Left colon (tissue), 2 donors: ENCODE results near the gene KRT39. TPM values are rescaled to one million over a fixed set of nuclear protein-coding genes. Genes with fewer than 3 reads are reported as not detected.
A peak's percentile ranks its signal among the peaks of the same experiment; 100 is the strongest.
"Not testable (repeated sequence)": the region's sequence is repeated elsewhere in the genome, so short reads cannot be mapped to it uniquely, and the experiment has no call there.

ENCODE experiments used
- ATAC-seq: fragments of 200-7000 bp; cut with Tn5 transposase; one replicate; pipeline ENCODE4 v1.9.1; 2020; ENCODE audit warnings: mild to moderate bottlenecking, moderate library complexity
- DNase-seq, 2 donors: peaks; one replicate each; pipeline ENCODE4 v3.0.0-alpha.2; 2020
- intact Hi-C, 2 donors: fragments of 100-400 bp; cut with DNase I in 1 of 2; cut with micrococcal nuclease in 1 of 2; formaldehyde crosslinking; loops; one replicate each; pipeline versions ENCODE4 v1.11.2 to v1.14.0; 2022; cut with DNase I, micrococcal nuclease
- total RNA-seq, 2 donors: library from RNA; stranded (reverse); fragmentation: NEBNext Ultra II Directional; extraction: Animal tissue kit (Norgen Biotek cat#: 25700); gene quantifications; one replicate each; pipeline ENCODE4 v1.2.1, GENCODE V29; 2021
- donor health status: DM: no; HTN: no; CAD: no.
- donor health status: DM: yes; HTN: yes; CAD: no.

Gene KRT39
- total RNA-seq, 2 donors from 2014 or later: not detected

DNA sequence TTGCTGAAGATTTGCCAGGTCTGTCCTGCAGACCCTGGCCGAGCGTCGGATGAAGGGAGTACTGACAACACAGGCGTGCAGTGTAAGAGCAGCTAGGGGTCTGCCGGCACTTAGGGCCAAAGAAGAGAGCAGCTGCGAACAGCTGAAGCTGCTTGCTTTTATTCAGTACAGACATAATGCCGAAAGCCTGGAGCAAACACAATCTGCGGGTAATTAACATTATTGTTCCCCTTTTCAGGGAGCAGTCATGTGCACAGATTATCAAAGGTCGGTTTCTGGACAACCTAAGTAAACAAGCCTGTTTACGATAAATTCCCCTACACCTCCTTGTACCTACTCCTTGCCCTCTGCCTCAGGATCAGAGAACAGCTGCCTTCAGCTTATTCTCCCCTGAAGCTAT lies 17.3 kb downstream of the KRT39 start:
- peak; percentile 56 for ATAC-seq
- DNase-seq: no peak
- intact Hi-C loops: no loop called here

DNA sequence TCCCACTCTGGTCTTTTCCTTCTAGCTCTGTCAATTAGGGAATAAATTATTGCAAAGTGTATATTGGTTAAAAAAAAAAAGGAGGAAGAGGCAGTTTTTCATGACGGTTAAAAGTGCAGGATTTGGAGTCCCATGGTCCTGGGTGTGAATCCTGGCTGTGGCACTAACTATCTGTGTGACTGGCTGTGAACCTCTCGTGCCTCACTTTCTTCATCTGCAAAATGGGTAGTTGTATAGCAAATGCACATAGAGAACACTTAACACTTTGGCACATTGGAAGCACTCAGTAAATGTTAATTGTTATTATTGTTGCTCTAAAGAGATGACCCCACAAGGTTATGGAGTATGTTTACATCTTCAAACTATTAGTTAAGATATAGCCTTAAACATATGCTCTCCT lies 18.8 kb downstream of the KRT39 start:
- DNase-seq (no peak), ATAC-seq (no peak)
- intact Hi-C loops: no loop called here

DNA sequence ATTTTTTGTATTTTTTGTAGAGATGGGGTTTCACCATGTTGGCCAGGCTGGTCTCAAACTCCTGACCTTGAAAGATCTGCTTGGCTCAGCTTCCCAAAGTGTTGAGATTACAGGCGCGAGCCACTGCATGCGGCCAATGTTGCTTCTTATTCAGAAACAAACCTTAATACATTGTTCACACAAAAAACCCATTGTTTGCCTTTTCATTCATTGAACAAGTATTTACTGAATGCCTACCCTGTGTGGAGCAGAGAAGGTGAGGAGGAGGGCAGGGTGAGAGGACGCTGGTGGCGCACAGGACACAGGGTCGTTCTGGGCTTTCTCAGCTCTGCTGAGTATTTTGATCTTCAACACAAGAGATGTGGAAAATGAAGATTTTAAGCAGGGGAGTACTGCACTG lies 21.3 kb downstream of the KRT39 start:
- no peak for ATAC-seq
- intact Hi-C loops: no loop called here

GRCh38 chr17:40944531-40944930 lies 22.2 kb downstream of the KRT39 start:
- DNase-seq (no peak), ATAC-seq (no peak)
- intact Hi-C loops: no loop called here

More for the DNA sequence above, 21.3 kb downstream of the KRT39 start:
- no peak for DNase-seq

GRCh38 chr17:40942553-40942952 lies 24.2 kb downstream of the KRT39 start:
- DNase-seq (no peak), ATAC-seq (no peak)
- intact Hi-C loops: no loop called here

DNA sequence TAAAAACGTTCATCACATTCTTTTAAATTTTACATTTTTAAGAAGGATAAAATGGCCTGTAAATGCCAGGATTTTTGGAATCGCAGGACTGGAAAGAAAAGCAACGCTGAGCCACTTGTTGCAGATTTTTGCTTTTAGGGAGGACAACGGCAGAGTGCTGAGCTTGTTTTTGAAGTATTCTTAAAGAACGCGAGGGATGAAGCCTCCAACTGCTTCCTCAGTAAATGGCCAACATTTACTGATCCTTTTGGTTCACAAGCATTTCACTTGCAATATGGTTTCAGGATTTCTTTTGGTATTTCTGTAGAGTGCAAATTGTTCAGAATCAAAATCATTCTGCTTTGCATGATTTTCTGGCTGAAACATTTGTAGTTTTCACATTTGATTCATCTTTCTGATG lies 26.5 kb downstream of the KRT39 start:
- ATAC-seq (no peak), DNase-seq (no peak)
- intact Hi-C loops: no loop called here

GRCh38 chr17:40938981-40939380 lies 27.8 kb downstream of the KRT39 start:
- ATAC-seq: no peak

GRCh38 chr17:40937384-40937819 lies 29.3 kb downstream of the KRT39 start, which contains the start of gene KRT23:
Gene KRT23, minus strand, starts transcription at chr17:40937646. Its CDS starts 1,043 bp downstream, at chr17:40936603.
- intact Hi-C loops: no loop called here
- DNase-seq (no peak), ATAC-seq (no peak)

More at GRCh38 chr17:40938981-40939380, 27.8 kb downstream of the KRT39 start:
- intact Hi-C loops: no loop called here
- DNase-seq: no peak

DNA sequence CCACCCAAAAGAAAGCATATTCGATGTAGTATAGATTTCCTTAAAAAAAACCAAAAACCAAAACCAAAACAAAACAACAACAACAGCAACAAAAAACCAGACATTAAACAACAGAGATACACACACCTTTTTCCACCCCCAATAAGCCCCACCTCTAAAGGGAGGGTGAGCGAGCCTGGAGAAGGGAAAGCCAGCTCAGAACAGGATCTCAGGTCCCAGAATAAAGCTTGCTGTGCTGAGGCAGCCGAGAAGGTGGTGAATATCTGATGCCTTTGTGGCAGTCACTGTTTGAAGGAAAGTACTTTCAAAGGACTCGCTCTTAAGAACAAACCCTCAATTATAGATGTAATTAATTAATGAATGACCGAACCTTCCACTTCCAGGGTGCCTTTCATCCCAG lies 29.8 kb downstream of the KRT39 start:
- ATAC-seq (no peak), DNase-seq (no peak)
- intact Hi-C loops: no loop called here

DNA sequence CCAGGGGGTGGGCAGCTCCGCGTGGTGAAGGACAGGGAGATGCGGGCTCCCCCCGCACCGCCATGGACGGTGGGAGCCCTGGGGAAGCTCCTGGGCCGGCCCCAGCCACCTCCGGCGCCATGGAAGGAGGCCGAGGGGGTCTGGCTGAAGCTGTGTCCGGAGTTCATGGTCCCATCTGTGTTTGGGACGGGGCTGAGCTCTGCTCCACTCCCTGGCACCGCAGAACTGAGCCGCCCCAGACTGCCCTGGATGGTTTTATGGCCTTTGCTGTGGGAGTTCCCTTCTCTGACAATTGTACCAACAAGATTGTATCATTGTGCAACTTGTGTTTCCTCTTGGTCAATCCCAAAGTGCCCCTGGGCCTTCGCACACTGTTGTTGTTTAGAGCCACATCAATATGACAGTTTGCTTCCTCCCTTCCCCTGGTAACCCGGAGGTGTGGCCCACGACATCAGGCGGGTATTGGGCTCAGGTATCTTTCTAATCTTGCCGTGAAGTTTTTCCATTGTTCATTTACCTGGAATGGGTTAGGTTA lies 30.2 kb downstream of the KRT39 start:
- ATAC-seq: peak; percentile 80
- DNase-seq: peak in 1 of 2 donors; percentile 7
- intact Hi-C loops: no loop called here

GRCh38 chr17:40935624-40936023 lies 31.1 kb downstream of the KRT39 start:
- ATAC-seq: no peak
- intact Hi-C loops: no loop called here
- DNase-seq: no peak

DNA sequence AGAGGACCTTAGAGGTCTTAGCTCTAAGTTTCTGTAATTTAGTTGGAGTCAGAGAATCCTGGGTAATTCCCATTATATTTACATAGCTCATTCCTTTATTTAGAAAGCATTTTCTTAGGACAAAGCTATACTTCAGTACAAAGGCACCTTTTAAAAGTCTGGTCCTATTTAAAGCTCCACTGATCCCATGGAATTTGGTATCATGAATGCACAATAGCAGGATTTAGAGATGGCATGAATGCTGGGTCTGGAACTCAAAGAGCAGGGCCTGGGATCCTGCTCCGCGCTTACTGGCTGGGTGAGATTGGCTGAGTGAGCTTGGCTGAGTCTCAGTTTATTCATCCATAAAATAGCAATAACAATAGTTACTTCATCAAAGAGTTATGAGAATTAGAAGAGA lies 34.1 kb downstream of the KRT39 start:
- no peak for ATAC-seq
- no peak for DNase-seq
- intact Hi-C loops: no loop called here

- ATAC-seq (no peak), DNase-seq (no peak)
- intact Hi-C loops: no loop called here
Measured at GRCh38 chr17:40931311-40931710, 35.4 kb downstream of the KRT39 start.

- DNase-seq (no peak), ATAC-seq (no peak)
- intact Hi-C loops: no loop called here
Measured at GRCh38 chr17:40926341-40926740, 40.4 kb downstream of the KRT39 start.

DNA sequence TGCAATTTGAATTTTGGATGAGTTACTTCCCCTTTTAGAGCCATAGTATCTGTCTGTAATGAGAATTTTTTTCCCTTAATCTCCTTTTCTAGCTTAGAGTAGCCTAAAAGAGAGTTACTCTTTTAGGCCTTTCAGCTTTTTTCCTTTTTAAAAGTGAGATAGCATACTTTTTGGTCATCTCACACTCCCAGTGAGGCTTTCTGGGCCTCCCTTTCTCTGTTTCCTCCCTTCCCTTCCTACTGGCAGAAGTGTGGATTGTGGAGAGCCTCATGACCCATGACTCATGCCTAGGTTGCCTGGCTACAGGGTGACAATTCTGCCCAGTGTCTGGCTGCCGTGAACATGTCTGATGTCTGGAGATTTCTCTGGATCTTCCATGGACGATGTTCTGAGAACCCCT lies 44.5 kb downstream of the KRT39 start:
- ATAC-seq (peak; percentile 51), DNase-seq (no peak)
- intact Hi-C loops: no loop called here

DNA sequence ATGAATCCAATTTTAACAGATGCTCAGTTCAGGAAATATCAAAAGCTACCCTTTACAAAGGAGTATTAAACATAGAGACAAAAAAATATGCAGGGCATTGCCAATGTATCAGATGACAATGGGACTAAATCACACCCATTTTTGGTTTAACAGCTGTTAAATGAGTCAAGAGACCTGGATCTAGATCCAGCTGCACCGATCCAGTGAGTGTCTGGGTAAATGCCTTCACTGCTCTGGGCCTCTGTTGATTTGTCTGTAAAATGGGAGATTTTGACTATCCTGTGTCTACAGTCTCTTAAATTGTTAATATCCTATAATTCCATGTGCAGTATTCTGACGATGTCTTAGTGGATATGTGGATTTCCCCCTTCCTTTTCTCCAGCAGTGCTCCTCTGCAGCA lies 45.7 kb downstream of the KRT39 start:
- intact Hi-C loops: no loop called here
- DNase-seq: no peak
- ATAC-seq: no peak

DNA sequence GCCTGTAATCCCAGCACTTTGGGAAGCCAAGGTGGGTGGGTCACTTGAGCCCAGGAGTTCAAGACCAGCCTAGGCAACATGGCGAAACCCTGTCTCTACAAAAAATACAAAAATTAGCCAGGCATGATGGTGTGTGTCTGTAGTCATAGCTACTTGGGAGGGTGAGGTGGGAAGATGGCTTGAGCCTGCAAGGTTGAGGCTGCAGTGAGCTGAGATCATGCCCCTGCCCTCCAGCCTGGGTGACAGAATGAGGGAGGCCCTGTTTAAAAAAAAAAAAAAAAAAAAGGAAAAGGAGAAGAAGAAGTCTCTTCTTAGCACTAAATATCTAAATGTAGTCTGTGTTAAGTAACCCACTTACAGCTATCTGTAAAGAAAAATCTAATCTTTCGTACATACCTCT lies 49.6 kb downstream of the KRT39 start:
- not testable (repeated sequence) for ATAC-seq, DNase-seq
- intact Hi-C loops: loop anchor here in 1 of 2 donors (10.0 kb wide), 1 partner anchor 728 kb away; no protein-coding TSS in a partner anchor

DNA sequence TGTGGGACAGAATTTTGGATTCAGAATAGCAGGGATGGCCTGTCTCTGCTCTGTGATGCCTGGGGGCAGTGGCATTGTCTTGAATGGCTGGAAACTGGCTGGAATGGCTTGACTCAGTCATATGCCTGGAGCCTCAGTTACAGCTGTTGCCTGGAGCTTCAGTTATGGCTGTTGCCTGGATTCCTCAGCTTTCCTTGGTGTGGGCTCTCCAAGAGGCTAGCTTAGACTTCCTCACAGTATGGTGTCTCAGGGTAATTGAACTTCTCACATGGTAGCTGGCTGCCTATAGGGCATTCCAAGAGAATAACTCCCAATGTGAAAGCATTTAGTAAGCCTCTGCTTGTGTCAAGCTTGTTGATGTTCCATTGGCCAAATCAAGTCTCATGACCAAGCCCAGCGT lies 50.4 kb downstream of the KRT39 start:
- ATAC-seq (no peak), DNase-seq (no peak)
- intact Hi-C loops: loop anchor here in 1 of 2 donors (10.0 kb wide), 1 partner anchor 728 kb away; no protein-coding TSS in a partner anchor

DNA sequence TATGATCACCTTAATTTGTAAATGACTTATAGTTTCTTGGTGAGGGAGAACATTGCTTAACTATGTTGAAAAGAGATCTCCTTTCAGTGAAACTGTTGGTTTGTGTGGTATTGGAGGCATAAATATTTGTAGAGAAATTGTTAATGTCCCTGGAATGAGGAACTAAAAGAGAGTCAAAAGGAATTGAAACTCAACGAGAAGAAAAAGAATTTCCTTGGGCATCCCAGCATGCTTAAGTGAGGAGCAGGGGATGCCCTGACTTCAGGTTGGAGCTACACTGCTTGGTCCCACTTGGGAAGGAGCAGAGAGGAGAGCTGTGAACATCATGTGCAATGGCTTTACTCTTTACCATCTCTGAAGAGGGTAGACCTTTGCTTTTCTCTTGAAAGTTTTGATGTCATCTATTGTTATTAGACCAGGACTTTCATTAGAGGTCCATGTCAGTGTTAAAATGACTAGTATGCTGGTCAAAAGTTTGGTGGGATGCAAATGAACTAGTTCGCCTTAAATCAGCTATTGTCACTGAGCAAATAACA lies 51.0 kb downstream of the KRT39 start:
- DNase-seq (no peak), ATAC-seq (no peak)
- intact Hi-C loops: loop anchor here in 1 of 2 donors (10.0 kb wide), 1 partner anchor 729 kb away; no protein-coding TSS in a partner anchor

DNA sequence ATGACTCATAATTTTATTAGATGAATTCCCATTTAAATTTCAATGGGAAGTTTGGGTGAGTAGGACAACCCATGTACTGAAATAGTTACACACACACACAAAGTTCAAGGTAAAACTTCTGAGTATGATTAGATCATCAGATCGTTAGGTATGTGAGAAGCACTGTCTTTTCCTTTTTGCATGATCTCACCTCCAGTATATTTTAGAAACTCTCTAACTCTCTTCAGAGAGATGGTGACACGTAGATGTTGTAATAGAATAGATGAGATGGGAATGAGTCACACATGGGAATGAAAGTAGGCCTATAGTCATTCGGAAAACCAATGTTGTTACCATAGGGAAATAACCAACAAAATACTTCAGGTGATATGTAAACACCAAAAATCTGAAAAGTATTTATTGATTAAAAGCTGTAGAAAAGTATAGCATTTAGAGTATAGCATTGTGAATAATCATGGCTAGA lies 51.5 kb downstream of the KRT39 start:
- DNase-seq: no peak
- ATAC-seq: no peak
- intact Hi-C loops: loop anchor here in 1 of 2 donors (10.0 kb wide), 1 partner anchor 730 kb away; no protein-coding TSS in a partner anchor
